Measurements from ENCODE around the gene FRA10AC1. TPM values are rescaled to one million over a fixed set of nuclear protein-coding genes. Genes with fewer than 3 reads are reported as not detected.

Gene FRA10AC1
- total and polyA plus RNA-seq, 3 donors from 2014 or later: 14.8 to 46.9 (median 30.5) TPM

DNA sequence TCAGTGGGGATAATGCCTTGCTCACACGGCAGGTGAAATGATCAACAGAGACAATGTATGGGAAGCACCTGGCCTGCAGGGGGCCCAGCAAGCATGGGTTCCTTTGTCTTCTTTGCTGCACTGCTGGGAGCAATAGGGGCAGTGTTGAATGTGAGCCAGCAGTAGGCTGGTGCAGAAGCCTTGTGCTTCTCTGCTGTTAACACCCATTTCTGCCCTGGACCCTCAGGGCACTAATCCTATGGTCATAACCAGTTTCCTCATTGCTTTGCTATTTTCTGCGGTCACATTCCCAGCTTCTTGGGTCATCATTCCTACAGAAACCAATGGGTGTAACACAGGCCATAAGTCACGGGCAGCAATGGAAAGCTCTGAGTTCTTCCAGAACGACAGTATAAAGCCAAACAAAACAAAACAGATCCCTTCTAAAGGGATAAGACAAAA is 44.5 kb upstream of the FRA10AC1 start:
- WGBS, 2 donors: 52 to 62% methylated on average over 4 of the region's 4 CpGs
- TF ChIP-seq POLR2A (IDR thresholded peaks at IDR 0.05): no peak
- TF ChIP-seq, protein P1, sequence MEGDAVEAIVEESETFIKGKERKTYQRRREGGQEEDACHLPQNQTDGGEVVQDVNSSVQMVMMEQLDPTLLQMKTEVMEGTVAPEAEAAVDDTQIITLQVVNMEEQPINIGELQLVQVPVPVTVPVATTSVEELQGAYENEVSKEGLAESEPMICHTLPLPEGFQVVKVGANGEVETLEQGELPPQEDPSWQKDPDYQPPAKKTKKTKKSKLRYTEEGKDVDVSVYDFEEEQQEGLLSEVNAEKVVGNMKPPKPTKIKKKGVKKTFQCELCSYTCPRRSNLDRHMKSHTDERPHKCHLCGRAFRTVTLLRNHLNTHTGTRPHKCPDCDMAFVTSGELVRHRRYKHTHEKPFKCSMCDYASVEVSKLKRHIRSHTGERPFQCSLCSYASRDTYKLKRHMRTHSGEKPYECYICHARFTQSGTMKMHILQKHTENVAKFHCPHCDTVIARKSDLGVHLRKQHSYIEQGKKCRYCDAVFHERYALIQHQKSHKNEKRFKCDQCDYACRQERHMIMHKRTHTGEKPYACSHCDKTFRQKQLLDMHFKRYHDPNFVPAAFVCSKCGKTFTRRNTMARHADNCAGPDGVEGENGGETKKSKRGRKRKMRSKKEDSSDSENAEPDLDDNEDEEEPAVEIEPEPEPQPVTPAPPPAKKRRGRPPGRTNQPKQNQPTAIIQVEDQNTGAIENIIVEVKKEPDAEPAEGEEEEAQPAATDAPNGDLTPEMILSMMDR (IDR thresholded peaks at IDR 0.05): no peak
- Histone ChIP-seq H3K27me3 (no peaks in the 10 kb centered on the region), H3K27ac (peak overlapping the region in 1 of 2 donors; percentile 19), H3K4me1 (peaks cover 5% of the 10 kb centered on the region), H3K4me3 (no peak overlapping the region), H3K9me3 (no peaks in the 10 kb centered on the region), H3K36me3 (ENCODE audit: low read depth, missing control alignments) (no peaks in the 10 kb centered on the region)
- intact Hi-C loops (cut with DNase I; ENCODE audit: low total_unique reads): no loop called here
- peak; percentile 25 for DNase-seq

DNA sequence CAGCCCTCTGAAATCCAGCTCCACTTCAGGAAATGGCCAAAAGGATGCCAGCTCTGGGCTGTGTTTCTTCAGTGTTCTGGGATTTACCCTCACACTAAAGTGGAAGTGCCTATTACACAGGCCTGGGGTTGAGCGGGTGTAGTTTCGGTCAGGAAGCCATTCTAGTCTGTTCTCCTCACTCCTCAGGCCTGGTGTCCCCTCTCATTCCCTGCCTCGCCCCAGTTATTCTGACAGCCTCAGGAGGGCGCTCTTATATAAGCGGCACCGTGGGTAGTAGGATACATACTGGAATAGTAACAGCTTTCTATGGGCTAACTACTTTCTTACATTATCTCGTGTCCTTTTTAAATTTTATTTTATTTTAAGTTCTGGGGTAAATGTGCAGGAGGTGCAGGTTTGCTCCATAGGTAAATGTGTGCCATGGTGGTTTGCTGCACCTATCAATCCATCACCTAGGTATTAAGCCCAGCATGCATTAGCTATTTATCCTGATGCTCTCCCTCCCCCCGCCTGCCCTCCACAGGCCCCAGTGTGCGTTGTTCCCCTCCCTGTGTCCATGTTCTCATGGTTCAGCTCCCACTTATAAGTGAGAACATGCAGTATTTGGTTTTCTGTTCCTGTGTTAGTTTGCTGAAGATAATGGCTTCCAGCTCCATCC is 43.1 kb upstream of the FRA10AC1 start:
- Histone ChIP-seq H3K9me3 (no peaks in the 10 kb centered on the region), H3K4me1 (peaks cover 5% of the 10 kb centered on the region), H3K27me3 (no peaks in the 10 kb centered on the region), H3K4me3 (no peak overlapping the region), H3K27ac (no peak overlapping the region), H3K36me3 (ENCODE audit: low read depth, missing control alignments) (no peaks in the 10 kb centered on the region)
- TF ChIP-seq POLR2A (IDR thresholded peaks at IDR 0.05): no peak
- TF ChIP-seq, protein P1 (IDR thresholded peaks at IDR 0.05): no peak
- intact Hi-C loops (cut with DNase I; ENCODE audit: low total_unique reads): no loop called here
- no peak for DNase-seq
- WGBS, 2 donors: 55 to 67% methylated on average over 8 to 9 of the region's 9 CpGs

DNA sequence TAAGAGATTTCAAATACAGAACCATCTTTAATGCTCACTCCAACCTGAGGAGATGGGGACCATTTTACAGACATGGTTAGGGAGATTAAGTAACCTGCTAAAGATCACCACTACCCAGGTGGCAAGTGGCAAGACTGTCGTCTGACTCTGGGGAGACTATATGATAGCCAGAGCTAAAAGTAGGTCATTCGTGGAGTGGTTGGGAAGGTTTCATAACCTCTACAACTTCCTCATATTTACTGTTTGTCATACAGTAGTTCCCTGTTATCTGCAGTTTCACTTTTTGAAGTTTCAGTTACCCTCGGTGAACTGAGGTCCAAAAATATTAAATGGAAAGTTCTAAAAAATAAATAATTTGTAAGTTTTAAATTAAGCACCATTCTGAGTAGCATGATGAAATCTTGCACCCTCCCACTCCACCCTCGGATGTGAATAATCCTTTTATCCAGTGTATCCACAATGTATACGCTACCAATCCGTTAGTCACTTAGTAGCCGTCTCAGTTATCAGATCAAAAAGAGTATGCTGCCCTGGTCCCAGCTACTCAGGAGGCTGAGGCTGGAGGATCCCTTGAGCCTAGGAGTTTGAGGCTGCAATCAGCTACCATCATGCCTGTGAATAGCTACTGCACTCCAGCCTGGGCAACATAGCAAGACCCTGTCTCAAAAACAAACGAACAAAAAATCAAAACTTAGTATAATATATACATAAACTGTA is 40.4 kb upstream of the FRA10AC1 start:
- Histone ChIP-seq H3K4me3 (no peak overlapping the region), H3K4me1 (peaks cover 5% of the 10 kb centered on the region), H3K36me3 (ENCODE audit: low read depth, missing control alignments) (no peaks in the 10 kb centered on the region), H3K9me3 (no peaks in the 10 kb centered on the region), H3K27me3 (no peaks in the 10 kb centered on the region), H3K27ac (no peak overlapping the region)
- no peak for DNase-seq
- 72 to 73% methylated on average over 8 of the region's 8 CpGs for WGBS, 2 donors
- intact Hi-C loops (cut with DNase I; ENCODE audit: low total_unique reads): no loop called here
- TF ChIP-seq, protein P1 (IDR thresholded peaks at IDR 0.05): no peak
- TF ChIP-seq POLR2A (IDR thresholded peaks at IDR 0.05): no peak

DNA sequence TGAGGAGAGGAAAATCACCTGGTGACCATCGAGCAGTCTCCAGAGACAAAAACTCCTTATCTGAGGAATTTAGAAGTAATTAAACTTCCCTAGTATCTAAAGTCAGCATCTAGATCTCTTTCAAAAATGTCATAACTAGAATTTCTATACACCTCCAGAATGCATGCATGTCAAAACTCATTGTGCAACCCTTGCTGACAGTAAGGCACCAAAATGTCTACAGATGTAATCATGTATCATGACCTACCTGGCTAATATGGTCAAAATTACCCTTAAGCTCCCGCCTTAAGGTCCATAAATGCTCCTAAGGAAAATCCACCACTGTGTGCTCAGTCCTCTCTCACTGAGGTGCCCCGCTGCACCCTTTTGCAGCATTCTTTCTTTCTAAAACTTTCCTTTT is 39.0 kb upstream of the FRA10AC1 start:
- intact Hi-C loops (cut with DNase I; ENCODE audit: low total_unique reads): no loop called here
- Histone ChIP-seq H3K27me3 (no peaks in the 10 kb centered on the region), H3K27ac (no peak overlapping the region), H3K4me3 (no peak overlapping the region), H3K36me3 (ENCODE audit: low read depth, missing control alignments) (no peaks in the 10 kb centered on the region), H3K9me3 (no peaks in the 10 kb centered on the region), H3K4me1 (no peaks in the 10 kb centered on the region)
- TF ChIP-seq POLR2A (IDR thresholded peaks at IDR 0.05): no peak
- TF ChIP-seq, protein P1 (IDR thresholded peaks at IDR 0.05): no peak
- no peak for DNase-seq
- 79 to 86% methylated on average over 3 of the region's 3 CpGs for WGBS, 2 donors

All from testis (tissue), 3 donors.